DOHH2 (cell line): ENCODE data around the gene BIN1.

Source experiments
- H3F3A ChIP-seq: fragments of 200-600 bp; sonication (generic), shearing (Covaris generic); 2 replicates; pipeline ENCODE4 v1.6.0; 2016; ENCODE audit warnings: antibody characterized with exemption, mild to moderate bottlenecking; ENCODE audit not compliant: control insufficient read depth, insufficient read depth
- H3K27ac ChIP-seq: fragments of 200-600 bp; sonication (generic); 2 replicates; pipeline ENCODE4 v1.5.1; 2014; ENCODE audit warnings: low read depth, mild to moderate bottlenecking, low read length, moderate library complexity
- H3K27me3 ChIP-seq: fragments of 200-600 bp; sonication (generic); 2 replicates; pipeline ENCODE4 v1.6.1; 2014; ENCODE audit warnings: mild to moderate bottlenecking, low read length, mixed read lengths; ENCODE audit not compliant: control insufficient read depth
- H3K36me3 ChIP-seq: fragments of 200-600 bp; sonication (generic); 2 replicates; pipeline ENCODE4 v1.6.1; 2014; ENCODE audit warnings: mild to moderate bottlenecking, low read length, moderate library complexity, mixed read lengths; ENCODE audit not compliant: control insufficient read depth
- H3K4me1 ChIP-seq: fragments of 200-600 bp; sonication (generic); 2 replicates; pipeline ENCODE4 v1.6.1; 2014; ENCODE audit warnings: mild to moderate bottlenecking, low read length, mixed read lengths; ENCODE audit not compliant: control insufficient read depth
- H3K4me2 ChIP-seq: fragments of 200-600 bp; sonication (generic); 2 replicates; pipeline ENCODE4 v1.6.0; 2014; ENCODE audit warnings: mild to moderate bottlenecking, low read length, moderate library complexity
- H3K4me3 ChIP-seq: fragments of 200-600 bp; sonication (generic); 2 replicates; pipeline ENCODE4 v1.5.1; 2014; ENCODE audit warnings: mild to moderate bottlenecking, low read length, mixed read lengths
- H3K79me2 ChIP-seq: fragments of 200-600 bp; sonication (generic); 2 replicates; pipeline ENCODE4 v1.6.1; 2014; ENCODE audit warnings: mild to moderate bottlenecking, low read length, mixed read lengths; ENCODE audit not compliant: control insufficient read depth
- H3K9me2 ChIP-seq: fragments of 200-600 bp; sonication (generic); replicated peaks from 2 replicates; pipeline ENCODE4 v1.6.1; 2014; ENCODE audit warnings: mild to moderate bottlenecking, low read length, mixed read lengths; ENCODE audit not compliant: control insufficient read depth
- H3K9me3 ChIP-seq: fragments of 200-600 bp; sonication (generic); 2 replicates; pipeline ENCODE4 v1.6.1; 2014; ENCODE audit warnings: antibody characterized with exemption, low read length, mixed read lengths; ENCODE audit not compliant: control insufficient read depth, insufficient read depth
- H4K20me1 ChIP-seq: fragments of 200-600 bp; sonication (generic); 2 replicates; pipeline ENCODE4 v1.6.0; 2014; ENCODE audit warnings: low read depth, mild to moderate bottlenecking, antibody characterized with exemption, low read length, moderate library complexity; ENCODE audit not compliant: control insufficient read depth, insufficient read depth
- CTCF ChIP-seq: fragments of 200-600 bp; sonication (generic); IDR thresholded peaks from one replicate; pipeline ENCODE4 v1.5.1; 2014; ENCODE audit warnings: antibody characterized with exemption, mild to moderate bottlenecking, low read depth, low read length; ENCODE audit not compliant: poor library complexity, severe bottlenecking
- EZH2phosphoT487 ChIP-seq: fragments of 200-600 bp; sonication (generic); IDR thresholded peaks from 2 replicates; pipeline ENCODE4 v1.6.1; 2017; ENCODE audit warnings: borderline replicate concordance, mild to moderate bottlenecking, antibody characterized with exemption, low read length, moderate library complexity, mixed read lengths

BIN1 gene

GRCh38 chr2:127078666-127079270 is 28.2 kb downstream of the BIN1 start:
- no peaks in the 10 kb centered on the region for H4K20me1 ChIP-seq
- H3K27ac ChIP-seq = no peak overlapping the region

GRCh38 chr2:127078028-127078427 is 28.9 kb downstream of the BIN1 start:
- no peaks in the 10 kb centered on the region for H3K9me2 ChIP-seq
- no peaks in the 10 kb centered on the region for H3K36me3 ChIP-seq
- no peaks in the 10 kb centered on the region for H3K27me3 ChIP-seq
- peaks cover 5% of the 10 kb centered on the region for H3K4me1 ChIP-seq
- no peaks in the 10 kb centered on the region for H3F3A ChIP-seq
- no peaks in the 10 kb centered on the region for H3K9me3 ChIP-seq
- H3K4me2 ChIP-seq = no peak overlapping the region
- no peaks in the 10 kb centered on the region for H4K20me1 ChIP-seq
- no peak for TF ChIP-seq EZH2phosphoT487
- no peaks in the 10 kb centered on the region for H3K79me2 ChIP-seq
- no peak overlapping the region for H3K27ac ChIP-seq
- H3K4me3 ChIP-seq = no peak overlapping the region

More at GRCh38 chr2:127078666-127079270, 28.2 kb downstream of the BIN1 start:
- no peaks in the 10 kb centered on the region for H3F3A ChIP-seq
- TF ChIP-seq EZH2phosphoT487 = no peak
- TF ChIP-seq CTCF = no peak
- H3K9me3 ChIP-seq = no peaks in the 10 kb centered on the region
- H3K4me1 ChIP-seq = peaks cover 5% of the 10 kb centered on the region
- H3K27me3 ChIP-seq = no peaks in the 10 kb centered on the region
- H3K9me2 ChIP-seq = no peaks in the 10 kb centered on the region
- H3K4me3 ChIP-seq = no peak overlapping the region
- H3K36me3 ChIP-seq = no peaks in the 10 kb centered on the region
- no peaks in the 10 kb centered on the region for H3K79me2 ChIP-seq
- no peak overlapping the region for H3K4me2 ChIP-seq

GRCh38 chr2:127076924-127077323 is 30.0 kb downstream of the BIN1 start:
- Histone ChIP-seq H3K4me2 (no peak overlapping the region), H3F3A (no peaks in the 10 kb centered on the region), H3K4me1 (peaks cover 2% of the 10 kb centered on the region)

More at GRCh38 chr2:127076924-127077323, 30.0 kb downstream of the BIN1 start:
- Histone ChIP-seq H3K9me3 (no peaks in the 10 kb centered on the region), H4K20me1 (no peaks in the 10 kb centered on the region), H3K4me3 (no peak overlapping the region), H3K27me3 (no peaks in the 10 kb centered on the region), H3K36me3 (no peaks in the 10 kb centered on the region), H3K79me2 (no peaks in the 10 kb centered on the region), H3K27ac (no peak overlapping the region), H3K9me2 (no peaks in the 10 kb centered on the region)
- TF ChIP-seq EZH2phosphoT487 (no peak), CTCF (no peak)
